HG02884 (cell line): Measurements from ENCODE around the gene KMT5C.

Experiments
- ATAC-seq: cut with Tn5 transposase; IDR thresholded peaks from one replicate; pipeline ENCODE4 v1.9.1; 2021; ENCODE audit warnings: mild to moderate bottlenecking, moderate library complexity; ENCODE audit not compliant: unreplicated experiment

Gene KMT5C

GRCh38 chr19:55384131-55384919, 44.6 kb downstream of the KMT5C start, which contains the start of gene TMEM238:
TMEM238 (minus strand) TSS chr19:55384292; CDS start chr19:55384259, 33 bp downstream.
- ATAC-seq = no peak

GRCh38 chr19:55384920-55385723, 45.4 kb downstream of the KMT5C start:
- ATAC-seq = peak; percentile 47

- ATAC-seq = peak; percentile 61
Observed at GRCh38 chr19:55385724-55386492, 46.2 kb downstream of the KMT5C start, which contains the start of gene RPL28. RPL28 (plus strand) TSS chr19:55385932; CDS start chr19:55386358, 426 bp downstream.

DNA sequence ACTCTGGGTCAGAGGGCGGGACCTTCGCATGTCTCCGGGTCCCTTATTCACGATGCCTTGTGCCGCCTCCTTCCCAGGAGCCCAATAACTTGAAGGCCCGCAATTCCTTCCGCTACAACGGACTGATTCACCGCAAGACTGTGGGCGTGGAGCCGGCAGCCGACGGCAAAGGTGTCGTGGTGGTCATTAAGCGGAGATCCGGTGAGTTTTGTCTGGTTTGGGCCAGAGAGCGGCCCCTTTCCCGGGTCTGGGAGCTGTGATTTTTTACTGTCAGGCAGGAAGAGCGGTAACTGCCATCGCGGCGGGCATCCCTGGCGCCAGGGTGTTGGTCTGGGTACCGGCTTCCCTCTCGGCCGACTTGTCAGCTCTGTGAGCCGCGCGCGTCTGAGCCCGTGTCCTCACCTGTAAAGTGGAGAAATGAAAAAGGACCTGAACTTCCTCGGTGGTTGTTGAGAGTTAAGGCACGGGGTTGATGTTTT, 46.9 kb downstream of the KMT5C start:
- ATAC-seq = no peak

DNA sequence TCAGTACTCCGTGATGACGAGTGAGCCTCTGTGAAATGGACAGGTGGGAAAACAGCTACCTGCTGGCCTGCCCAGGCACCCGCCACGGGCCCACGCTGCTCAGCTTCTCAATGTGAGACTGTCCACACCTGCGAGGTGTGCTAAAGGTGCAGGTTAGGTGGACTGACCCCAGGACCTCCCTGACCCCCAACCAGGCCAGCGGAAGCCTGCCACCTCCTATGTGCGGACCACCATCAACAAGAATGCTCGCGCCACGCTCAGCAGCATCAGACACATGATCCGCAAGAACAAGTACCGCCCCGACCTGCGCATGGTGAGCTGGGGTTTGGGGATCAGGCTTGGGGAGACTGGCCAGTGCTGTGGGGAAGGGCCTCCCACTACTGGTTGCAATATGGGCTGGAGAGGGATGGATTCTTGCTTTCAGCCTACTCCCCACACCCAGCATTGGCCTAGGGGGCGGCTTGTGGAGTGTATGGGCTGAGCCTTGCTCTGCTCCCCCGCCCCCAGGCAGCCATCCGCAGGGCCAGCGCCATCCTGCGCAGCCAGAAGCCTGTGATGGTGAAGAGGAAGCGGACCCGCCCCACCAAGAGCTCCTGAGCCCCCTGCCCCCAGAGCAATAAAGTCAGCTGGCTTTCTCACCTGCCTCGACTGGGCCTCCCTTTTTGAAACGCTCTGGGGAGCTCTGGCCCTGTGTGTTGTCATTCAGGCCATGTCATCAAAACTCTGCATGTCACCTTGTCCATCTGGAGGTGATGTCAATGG, 48.2 kb downstream of the KMT5C start:
- no peak for ATAC-seq

DNA sequence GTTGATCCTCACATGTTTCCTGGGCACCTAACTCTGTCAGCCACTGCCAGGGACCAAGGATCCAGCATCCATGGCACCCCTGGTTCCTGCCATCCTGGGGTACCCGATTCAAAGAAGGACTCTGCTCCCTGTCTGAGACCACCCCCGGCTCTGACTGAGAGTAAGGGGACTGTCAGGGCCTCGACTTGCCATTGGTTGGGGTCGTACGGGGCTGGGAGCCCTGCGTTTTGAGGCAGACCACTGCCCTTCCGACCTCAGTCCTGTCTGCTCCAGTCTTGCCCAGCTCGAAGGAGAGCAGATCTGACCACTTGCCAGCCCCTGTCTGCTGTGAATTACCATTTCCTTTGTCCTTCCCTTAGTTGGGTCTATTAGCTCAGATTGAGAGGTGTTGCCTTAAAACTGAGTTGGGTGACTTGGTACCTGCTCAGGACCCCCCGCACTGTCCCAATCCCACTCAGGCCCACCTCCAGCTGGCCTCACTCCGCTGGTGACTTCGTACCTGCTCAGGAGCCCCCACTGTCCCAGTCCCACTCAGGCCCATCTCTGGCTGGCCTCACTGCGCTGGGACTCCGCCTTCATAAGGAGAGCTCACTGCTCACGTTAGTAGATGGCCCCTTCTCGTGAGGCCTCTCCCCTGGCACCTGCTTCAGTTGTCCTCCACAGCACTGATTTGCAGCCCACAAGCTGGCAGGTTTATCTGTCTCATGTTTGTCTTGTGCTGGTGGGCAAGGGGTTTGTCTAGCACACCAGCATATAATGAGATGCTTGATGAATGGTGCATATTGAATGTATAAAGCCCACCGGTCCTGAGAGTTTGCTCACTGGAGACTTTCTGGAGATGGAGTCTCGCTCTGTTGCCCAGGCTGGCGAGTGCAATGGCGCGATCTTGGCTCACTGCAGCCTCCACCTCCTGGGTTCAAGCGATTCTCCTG, 50.0 kb downstream of the KMT5C start:
- ATAC-seq = no peak

GRCh38 chr19:55390461-55390880, 50.8 kb downstream of the KMT5C start:
- ATAC-seq = no peak

- ATAC-seq = no peak
Observed at GRCh38 chr19:55391191-55391670, 51.6 kb downstream of the KMT5C start.

DNA sequence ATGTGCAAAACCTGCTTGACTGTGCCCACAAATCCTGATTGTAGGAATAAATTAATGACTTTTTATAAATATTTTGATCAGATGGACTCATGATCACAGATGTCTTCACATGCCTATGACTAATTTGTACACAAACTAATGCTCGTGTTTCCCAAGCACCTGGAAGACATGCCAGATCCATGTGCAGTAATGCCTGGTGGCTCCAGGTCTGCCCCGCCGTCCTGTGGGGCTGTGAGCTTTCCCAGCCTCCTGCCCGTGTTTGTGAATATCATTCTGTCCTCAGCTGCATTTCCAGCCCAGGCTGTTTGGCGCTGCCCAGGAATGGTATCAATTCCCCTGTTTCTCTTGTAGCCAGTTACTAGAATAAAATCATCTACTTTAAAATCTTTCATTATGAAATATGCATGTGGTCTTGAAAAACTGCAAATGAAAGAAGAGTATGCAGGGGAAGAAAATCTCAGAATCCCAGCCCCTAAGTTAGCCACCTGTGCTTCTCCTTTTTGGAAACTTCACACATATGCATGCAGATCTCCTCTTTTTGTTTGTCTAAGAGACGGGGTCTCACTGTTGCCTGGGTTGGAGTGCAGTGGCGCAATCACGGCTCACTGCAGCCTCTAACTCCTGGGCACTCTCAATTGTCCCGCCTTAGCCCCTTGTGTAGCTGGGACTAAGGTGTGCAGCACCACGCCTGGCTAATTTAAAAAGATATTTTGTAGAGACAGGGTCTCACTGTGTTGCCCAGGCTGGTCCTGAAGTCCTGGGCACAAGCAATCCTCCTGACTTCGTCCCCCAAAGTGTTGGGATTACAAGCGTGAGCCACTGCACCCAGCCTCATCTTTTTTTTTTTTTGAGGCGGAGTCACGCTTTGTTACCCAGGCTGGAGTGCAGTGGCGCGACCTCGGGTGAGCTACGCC, 52.3 kb downstream of the KMT5C start:
- ATAC-seq = no peak

- no peak for ATAC-seq
Observed at GRCh38 chr19:55392820-55393761, 53.4 kb downstream of the KMT5C start.
